DMS153 (cell line): ENCODE measurements around the gene TBCB.
"Not testable (repeated sequence)": the region's sequence is repeated elsewhere in the genome, so short reads cannot be mapped to it uniquely, and the experiment has no call there.

ENCODE experiments used
- DNase-seq: peaks from one replicate; lab custom pipeline; 2025; lab: John Stamatoyannopoulos, UW

The TBCB gene

GRCh38 chr19:36101550-36102327, 13.5 kb upstream of the TBCB start:
- DNase-seq: no peak

GRCh38 chr19:36103040-36103626, 12.1 kb upstream of the TBCB start:
- DNase-seq: no peak

GRCh38 chr19:36103842-36104552, 11.3 kb upstream of the TBCB start:
- DNase-seq: no peak

GRCh38 chr19:36106441-36106840, 8.8 kb upstream of the TBCB start:
- no peak for DNase-seq

- DNase-seq: no peak
Observed at GRCh38 chr19:36106991-36107390, 8.3 kb upstream of the TBCB start.

GRCh38 chr19:36108684-36109083, 6.6 kb upstream of the TBCB start:
- no peak for DNase-seq

- DNase-seq: no peak
Observed at GRCh38 chr19:36110487-36111199, 4.6 kb upstream of the TBCB start, which contains the start of gene OVOL3. OVOL3 (plus strand) TSS chr19:36111143; CDS start chr19:36111203, 60 bp downstream.

GRCh38 chr19:36111200-36111539, 4.1 kb upstream of the TBCB start:
- DNase-seq: no peak

- DNase-seq: no peak
Observed at GRCh38 chr19:36112678-36113077, 2.6 kb upstream of the TBCB start.

- DNase-seq: no peak
Observed at GRCh38 chr19:36113425-36113824, 1.8 kb upstream of the TBCB start.

GRCh38 chr19:36113894-36114720, 1.2 kb upstream of the TBCB start:
- DNase-seq: no peak

- peak; percentile 99 for DNase-seq
Observed at GRCh38 chr19:36114721-36115452, 381 bp upstream of the TBCB start, which contains the start of gene POLR2I. POLR2I (minus strand) TSS chr19:36114875; CDS start chr19:36114856, 19 bp downstream.

GRCh38 chr19:36116344-36116637, 1.0 kb downstream of the TBCB start:
- DNase-seq: no peak

- DNase-seq: peak; percentile 6
Observed at GRCh38 chr19:36120092-36120983, 5.1 kb downstream of the TBCB start.

GRCh38 chr19:36120984-36121358, 5.7 kb downstream of the TBCB start:
- DNase-seq: no peak

GRCh38 chr19:36121486-36122124, 6.3 kb downstream of the TBCB start:
- no peak for DNase-seq

GRCh38 chr19:36125557-36125956, 10.3 kb downstream of the TBCB start:
- DNase-seq: no peak

- DNase-seq: no peak
Observed at GRCh38 chr19:36128392-36128736, 13.1 kb downstream of the TBCB start.

- DNase-seq: not testable (repeated sequence)
Observed at GRCh38 chr19:36131221-36131620, 16.0 kb downstream of the TBCB start.

GRCh38 chr19:36134867-36135266, 19.6 kb downstream of the TBCB start:
- not testable (repeated sequence) for DNase-seq
